K562 (cell line): ENCODE results near the gene IFNA7. TPM values are rescaled to one million over a fixed set of nuclear protein-coding genes. Genes with fewer than 3 reads are reported as not detected.

Experiments used
- ATAC-seq: fragments of 200-7000 bp; cut with Tn5 transposase; 3 replicates; pipeline ENCODE4 v1.9.1; 2020; ENCODE audit warnings: moderate library complexity
- BruUV-seq: library from RNA; stranded (reverse); fragments of 400-500 nt; replicated peaks from 2 replicates; lab custom pipeline; 2021; lab: Mats Ljungman, UMichigan
- CTCF ChIA-PET: fragments of 300-600 bp; formaldehyde crosslinking; extraction: SDS; loops from one replicate; lab custom pipeline; 2021; ENCODE audit warnings: low intra/inter-chr PET ratio; lab: Yijun Ruan, JAX
- POLR2A ChIA-PET: fragments of 300-600, 350-650 bp; sonication (Branson Sonifier 250); formaldehyde crosslinking; extraction: SDS; loops from one replicate; lab custom pipeline; 2021; ENCODE audit warnings: antibody characterized with exemption, inconsistent platforms; lab: Yijun Ruan, JAX
- DNase-seq, 4 experiments: peaks; one replicate each; pipeline versions ENCODE4 v3.0.0 to v3.0.0-alpha.2; 2011 to 2018; ENCODE audit warnings: low spot score in 3 of 4, mixed read lengths in 3 of 4; ENCODE audit errors: extremely low read depth in 1 of 4
- FAIRE-seq: peaks from 2 replicates; lab custom pipeline; 2011; peaks lifted over from hg19 to GRCh38; lab: Jason Lieb, UNC
- H2AFZ ChIP-seq: 2 replicates; pipeline ENCODE4 v1.6.0; 2011; ENCODE audit warnings: low read depth, low read length, control low read depth, inconsistent platforms
- H3K27ac ChIP-seq: fragments of 200-600 bp; 3 replicates; pipeline ENCODE4 v1.8.0; 2011; ENCODE audit warnings: low read depth, mild to moderate bottlenecking, control low read depth, inconsistent platforms, low read length, moderate library complexity, mixed read lengths; ENCODE audit errors: extremely low read depth
- H3K27me3 ChIP-seq, 2 experiments: fragments of 300-600 bp in 1 of 2; 2 replicates in 1 of 2; 3 replicates in 1 of 2; pipeline versions ENCODE4 v1.6.0 to v1.8.0; 2011; ENCODE audit warnings: inconsistent platforms in 2 of 2, low read length in 2 of 2, mild to moderate bottlenecking in 1 of 2, mixed read lengths in 1 of 2, moderate library complexity in 1 of 2; ENCODE audit not compliant: control insufficient read depth in 2 of 2, insufficient read depth in 2 of 2
- H3K36me3 ChIP-seq: fragments of 300-600 bp; 3 replicates; pipeline ENCODE4 v1.8.0; 2011; ENCODE audit warnings: mild to moderate bottlenecking, low read length, inconsistent platforms; ENCODE audit not compliant: control insufficient read depth, insufficient read depth
- H3K4me1 ChIP-seq, 2 experiments: fragments of 200-600 bp in 1 of 2; replicated peaks in 1 of 2; 2 replicates in 1 of 2; 3 replicates in 1 of 2; pipeline versions ENCODE4 v1.5.1 to v1.8.0; 2011; ENCODE audit warnings: inconsistent platforms in 2 of 2, low read length in 2 of 2, mild to moderate bottlenecking in 1 of 2, mixed read lengths in 1 of 2, moderate library complexity in 1 of 2; ENCODE audit not compliant: control insufficient read depth in 2 of 2, insufficient read depth in 2 of 2
- H3K4me2 ChIP-seq: 2 replicates; pipeline ENCODE4 v1.6.1; 2011; ENCODE audit warnings: low read length, control low read depth, inconsistent platforms, mixed read lengths; ENCODE audit not compliant: insufficient read depth
- H3K4me3 ChIP-seq: fragments of 200-600 bp; sonication (generic), shearing (Covaris generic); 2 replicates; pipeline ENCODE4 v1.5.1; 2016; ENCODE audit warnings: control low read depth, inconsistent platforms
- H3K79me2 ChIP-seq: fragments of 200-600 bp; 3 replicates; pipeline ENCODE4 v1.8.0; 2011; ENCODE audit warnings: low read length, inconsistent platforms; ENCODE audit not compliant: control insufficient read depth, insufficient read depth
- H3K9ac ChIP-seq, 2 experiments: 2 replicates each; pipeline versions ENCODE4 v1.6.0 to v1.6.1; 2011; ENCODE audit warnings: low read depth in 2 of 2, low read length in 2 of 2, control low read depth in 1 of 2, inconsistent platforms in 1 of 2, mild to moderate bottlenecking in 1 of 2, mixed read lengths in 1 of 2; ENCODE audit not compliant: insufficient read depth in 1 of 2
- H3K9me1 ChIP-seq: one replicate; pipeline ENCODE4 v1.6.0; 2011; ENCODE audit warnings: inconsistent platforms, mild to moderate bottlenecking, low read length, moderate library complexity; ENCODE audit not compliant: control insufficient read depth, insufficient read depth
- H3K9me3 ChIP-seq: replicated peaks from 2 replicates; pipeline ENCODE4 v1.5.1; 2011; ENCODE audit warnings: low read depth, low read length, inconsistent platforms; ENCODE audit not compliant: control insufficient read depth, insufficient read depth
- H4K20me1 ChIP-seq: replicated peaks from 2 replicates; pipeline ENCODE4 v1.6.1; 2011; ENCODE audit warnings: low read length, inconsistent platforms, mixed read lengths; ENCODE audit not compliant: control insufficient read depth, insufficient read depth
- DLX4 ChIP-seq: fragments of 250-450 bp; sonication (Bioruptor Pico); IDR thresholded peaks from 2 replicates; pipeline ENCODE4 v1.6.1; 2021; ENCODE audit warnings: mild to moderate bottlenecking
- HOMEZ ChIP-seq: fragments of 250-450 bp; sonication (Bioruptor Pico); IDR thresholded peaks from 2 replicates; pipeline ENCODE4 v1.4.0; 2020; ENCODE audit warnings: mild to moderate bottlenecking, moderate library complexity
- IRF1 ChIP-seq: sonication (generic); formaldehyde crosslinking; IDR thresholded peaks from 2 replicates; pipeline ENCODE4 v1.8.0; 2022; ENCODE audit warnings: missing genetic modification reagents, mild to moderate bottlenecking, borderline replicate concordance
- LEF1 ChIP-seq: fragments of 450-650 bp; IDR thresholded peaks from 2 replicates; pipeline ENCODE4 v1.6.1; 2016; ENCODE audit warnings: mild to moderate bottlenecking
- MTF1 ChIP-seq: fragments of 250-450 bp; sonication (Bioruptor Pico); IDR thresholded peaks from 2 replicates; pipeline ENCODE4 v1.9.0; 2021; ENCODE audit warnings: moderate library complexity, mild to moderate bottlenecking, inconsistent platforms, borderline replicate concordance
- SRSF3 ChIP-seq: fragments of 200-400 bp; formaldehyde crosslinking; IDR thresholded peaks from 2 replicates; pipeline ENCODE4 v1.6.1; 2016; ENCODE audit warnings: mild to moderate bottlenecking, low read length, moderate library complexity; ENCODE audit not compliant: insufficient read depth
- STAT5A ChIP-seq: IDR thresholded peaks from 2 replicates; pipeline ENCODE4 v1.6.1; 2012; ENCODE audit warnings: low read length, inconsistent platforms, borderline replicate concordance
- THRAP3 ChIP-seq: fragments of 450-650 bp; IDR thresholded peaks from 2 replicates; pipeline ENCODE4 v1.6.1; 2016; ENCODE audit warnings: mild to moderate bottlenecking, inconsistent platforms, borderline replicate concordance
- ZNF398 ChIP-seq: fragments of 250-450 bp; sonication (Bioruptor Pico); IDR thresholded peaks from 2 replicates; pipeline ENCODE4 v1.8.0; 2021; ENCODE audit warnings: moderate library complexity, mild to moderate bottlenecking, inconsistent platforms
- WGBS: fragments of 100-300 bp; shearing (Covaris generic); methylation state at CpG from one replicate; pipeline ENCODE4 v1.1.6; 2016; ENCODE audit warnings: low coverage, mixed read lengths; ENCODE audit not compliant: insufficient coverage; ENCODE audit errors: missing lambda C conversion rate; 5-methylcytosine and 5-hydroxymethylcytosine counted together
- in situ Hi-C: fragments of 300-500 bp; cut with MboI; formaldehyde crosslinking; loops from 4 replicates; pipeline ENCODE4 v1.15.0; 2018; ENCODE audit warnings: inconsistent platforms, mixed read lengths
- intact Hi-C: fragments of 100-400 bp; cut with micrococcal nuclease; formaldehyde crosslinking; loops from 2 replicates; pipeline ENCODE4 v1.14.2; 2022
- polyA plus RNA-seq, 8 experiments: library from polyadenylated mRNA; depleted of rRNA in 4 of 8; stranded (reverse) in 5 of 8; unstranded in 3 of 8; fragments of >200 nt; fragmentation: Nextera tagmentation in 2 of 8; fragmentation: Illumina TruSeq in 1 of 8; extraction: Ambion mirVana in 2 of 8; extraction: Trizol in 1 of 8; gene quantifications; 2 replicates each; pipeline versions ENCODE4 v1.2.1 to v1.2.3, GENCODE V29; 2011 to 2014; ENCODE audit warnings: inconsistent platforms in 1 of 8, missing spikeins in 1 of 8
- total RNA-seq, 7 experiments: library from RNA; depleted of rRNA in 6 of 7; stranded (reverse); fragments of >200 nt in 6 of 7; fragmentation: Illumina TruSeq in 2 of 7; extraction: Trizol in 2 of 7; gene quantifications; 2 replicates each; pipeline versions ENCODE4 v1.2.1 to v1.2.3, GENCODE V29; 2011 to 2021; ENCODE audit warnings: low replicate concordance in 1 of 7

IFNA7 gene
- total and polyA plus RNA-seq, 9 of the 15 experiments (the other 6 are each of a cell fraction or from before 2014, with no cell fraction given) = not detected

GRCh38 chr9:21155501-21155900 lies 46.5 kb downstream of the IFNA7 start:
- no peak overlapping the region for H3K4me3 ChIP-seq
- H3K36me3 ChIP-seq = no peaks in the 10 kb centered on the region
- TF ChIP-seq DLX4 (CRISPR knock-in tag) (no peak), SRSF3 (no peak), ZNF398 (CRISPR knock-in tag) (no peak), THRAP3 (no peak), STAT5A (no peak), LEF1 (no peak), IRF1 (CRISPR knock-in tag) (no peak), HOMEZ (CRISPR knock-in tag) (no peak), MTF1 (CRISPR knock-in tag) (no peak)
- H2AFZ ChIP-seq = no peak overlapping the region
- ChIA-PET CTCF (no interaction called here), POLR2A (no interaction called here)
- in situ Hi-C loops (no loop called here), intact Hi-C loops (no loop called here)
- H3K27ac ChIP-seq = no peak overlapping the region
- WGBS = no CpG with 5 or more reads among the region's 2 CpGs
- no peaks in the 10 kb centered on the region for H4K20me1 ChIP-seq
- ATAC-seq (no peak), FAIRE-seq (no peak), DNase-seq (no peak)
- H3K9ac ChIP-seq = no peak overlapping the region
- no peaks in the 10 kb centered on the region for H3K9me1 ChIP-seq
- no peaks in the 10 kb centered on the region for H3K79me2 ChIP-seq
- H3K27me3 ChIP-seq = no peaks in the 10 kb centered on the region
- no peak overlapping the region for H3K4me2 ChIP-seq
- BruUV-seq = no TSS peak
- no peaks in the 10 kb centered on the region for H3K4me1 ChIP-seq
- H3K9me3 ChIP-seq = no peaks in the 10 kb centered on the region
